ENCODE results near the gene MRPL50. TPM values are rescaled to one million over a fixed set of nuclear protein-coding genes. Genes with fewer than 3 reads are reported as not detected.

Gene MRPL50
- total RNA-seq, 1 experiment from 2014 or later = 16.3 TPM

- no peak overlapping the region for H3K9ac ChIP-seq (ENCODE audit: low read length)
- no peaks in the 10 kb centered on the region for H3K27me3 ChIP-seq (ENCODE audit: low read length)
- no peak overlapping the region for H3K4me3 ChIP-seq (ENCODE audit: low read length)
- no peak for DNase-seq
- no peaks in the 10 kb centered on the region for H3K36me3 ChIP-seq (ENCODE audit: insufficient read depth, low read length)
- no peaks in the 10 kb centered on the region for H3K9me3 ChIP-seq (ENCODE audit: low read length)
- H3K27ac ChIP-seq (ENCODE audit: low read length) = no peak overlapping the region
- no peak overlapping the region for H3K4me2 ChIP-seq (ENCODE audit: low read depth, low read length, poor library complexity, severe bottlenecking)
- no peaks in the 10 kb centered on the region for H3K9me2 ChIP-seq (replicated peaks; ENCODE audit: insufficient read depth, low read length)
- no peaks in the 10 kb centered on the region for H4K20me1 ChIP-seq (ENCODE audit: insufficient read depth, low read depth, low read length)
- no peak overlapping the region for H2AFZ ChIP-seq (ENCODE audit: low read length)
- no peaks in the 10 kb centered on the region for H3K4me1 ChIP-seq (ENCODE audit: low read length)
- no peaks in the 10 kb centered on the region for H3K79me2 ChIP-seq (ENCODE audit: low read length)
Measured at GRCh38 chr9:101437806-101438232, 39.4 kb upstream of the MRPL50 start.

GRCh38 chr9:101435601-101436079 lies 37.2 kb upstream of the MRPL50 start, which contains the start of gene ALDOB:
ALDOB (minus strand) TSS chr9:101435774; CDS start chr9:101430887, 4,887 bp downstream.
- no peaks in the 10 kb centered on the region for H4K20me1 ChIP-seq (ENCODE audit: insufficient read depth, low read depth, low read length)
- no peaks in the 10 kb centered on the region for H3K9me2 ChIP-seq (replicated peaks; ENCODE audit: insufficient read depth, low read length)
- no peak within 1 kb of the TSS for H3K4me2 ChIP-seq (ENCODE audit: low read depth, low read length, poor library complexity, severe bottlenecking)
- H3K79me2 ChIP-seq (ENCODE audit: low read length) = no peaks in the 10 kb centered on the region
- DNase-seq = no peak
- H3K9me3 ChIP-seq (ENCODE audit: low read length) = no peaks in the 10 kb centered on the region
- no peaks in the 10 kb centered on the region for H3K36me3 ChIP-seq (ENCODE audit: insufficient read depth, low read length)
- H3K9ac ChIP-seq (ENCODE audit: low read length) = no peak within 1 kb of the TSS
- no peaks in the 10 kb centered on the region for H3K27me3 ChIP-seq (ENCODE audit: low read length)
- H3K27ac ChIP-seq (ENCODE audit: low read length) = no peak within 1 kb of the TSS
- H3K4me1 ChIP-seq (ENCODE audit: low read length) = no peaks in the 10 kb centered on the region
- H3K4me3 ChIP-seq (ENCODE audit: low read length) = no peak within 1 kb of the TSS
- no peak within 1 kb of the TSS for H2AFZ ChIP-seq (ENCODE audit: low read length)

- no peak overlapping the region for H2AFZ ChIP-seq (ENCODE audit: low read length)
- DNase-seq = no peak
- no peaks in the 10 kb centered on the region for H3K79me2 ChIP-seq (ENCODE audit: low read length)
- H3K27ac ChIP-seq (ENCODE audit: low read length) = no peak overlapping the region
- H3K4me3 ChIP-seq (ENCODE audit: low read length) = no peak overlapping the region
- H3K36me3 ChIP-seq (ENCODE audit: insufficient read depth, low read length) = no peaks in the 10 kb centered on the region
- H3K9ac ChIP-seq (ENCODE audit: low read length) = no peak overlapping the region
- H3K4me2 ChIP-seq (ENCODE audit: low read depth, low read length, poor library complexity, severe bottlenecking) = no peak overlapping the region
- H3K9me3 ChIP-seq (ENCODE audit: low read length) = no peaks in the 10 kb centered on the region
- no peaks in the 10 kb centered on the region for H3K4me1 ChIP-seq (ENCODE audit: low read length)
- no peaks in the 10 kb centered on the region for H3K9me2 ChIP-seq (replicated peaks; ENCODE audit: insufficient read depth, low read length)
- H3K27me3 ChIP-seq (ENCODE audit: low read length) = no peaks in the 10 kb centered on the region
- H4K20me1 ChIP-seq (ENCODE audit: insufficient read depth, low read depth, low read length) = no peaks in the 10 kb centered on the region
Measured at GRCh38 chr9:101434998-101435397, 36.6 kb upstream of the MRPL50 start.

GRCh38 chr9:101433229-101433628 lies 34.8 kb upstream of the MRPL50 start:
- Histone ChIP-seq H3K9me2 (replicated peaks; ENCODE audit: insufficient read depth, low read length) (no peaks in the 10 kb centered on the region), H2AFZ (ENCODE audit: low read length) (no peak overlapping the region), H3K27ac (ENCODE audit: low read length) (no peak overlapping the region), H3K4me1 (ENCODE audit: low read length) (no peaks in the 10 kb centered on the region), H3K4me3 (ENCODE audit: low read length) (no peak overlapping the region), H3K36me3 (ENCODE audit: insufficient read depth, low read length) (no peaks in the 10 kb centered on the region), H3K79me2 (ENCODE audit: low read length) (no peaks in the 10 kb centered on the region), H3K4me2 (ENCODE audit: low read depth, low read length, poor library complexity, severe bottlenecking) (no peak overlapping the region), H3K9ac (ENCODE audit: low read length) (no peak overlapping the region), H3K9me3 (ENCODE audit: low read length) (no peaks in the 10 kb centered on the region), H4K20me1 (ENCODE audit: insufficient read depth, low read depth, low read length) (no peaks in the 10 kb centered on the region), H3K27me3 (ENCODE audit: low read length) (no peaks in the 10 kb centered on the region)
- no peak for DNase-seq

GRCh38 chr9:101432740-101433139 lies 34.3 kb upstream of the MRPL50 start:
- no peaks in the 10 kb centered on the region for H3K9me3 ChIP-seq (ENCODE audit: low read length)
- no peak overlapping the region for H3K4me2 ChIP-seq (ENCODE audit: low read depth, low read length, poor library complexity, severe bottlenecking)
- no peak overlapping the region for H3K4me3 ChIP-seq (ENCODE audit: low read length)
- no peak overlapping the region for H3K9ac ChIP-seq (ENCODE audit: low read length)
- H3K27me3 ChIP-seq (ENCODE audit: low read length) = no peaks in the 10 kb centered on the region
- H3K79me2 ChIP-seq (ENCODE audit: low read length) = no peaks in the 10 kb centered on the region
- H4K20me1 ChIP-seq (ENCODE audit: insufficient read depth, low read depth, low read length) = no peaks in the 10 kb centered on the region
- H2AFZ ChIP-seq (ENCODE audit: low read length) = no peak overlapping the region
- no peak overlapping the region for H3K27ac ChIP-seq (ENCODE audit: low read length)
- no peaks in the 10 kb centered on the region for H3K9me2 ChIP-seq (replicated peaks; ENCODE audit: insufficient read depth, low read length)
- no peaks in the 10 kb centered on the region for H3K36me3 ChIP-seq (ENCODE audit: insufficient read depth, low read length)
- no peaks in the 10 kb centered on the region for H3K4me1 ChIP-seq (ENCODE audit: low read length)
- no peak for DNase-seq

- no peak overlapping the region for H3K27ac ChIP-seq (ENCODE audit: low read length)
- H3K79me2 ChIP-seq (ENCODE audit: low read length) = no peaks in the 10 kb centered on the region
- no peak overlapping the region for H3K9ac ChIP-seq (ENCODE audit: low read length)
- H3K9me3 ChIP-seq (ENCODE audit: low read length) = no peaks in the 10 kb centered on the region
- no peak overlapping the region for H2AFZ ChIP-seq (ENCODE audit: low read length)
- H3K27me3 ChIP-seq (ENCODE audit: low read length) = no peaks in the 10 kb centered on the region
- H3K4me3 ChIP-seq (ENCODE audit: low read length) = no peak overlapping the region
- no peak overlapping the region for H3K4me2 ChIP-seq (ENCODE audit: low read depth, low read length, poor library complexity, severe bottlenecking)
- no peaks in the 10 kb centered on the region for H3K36me3 ChIP-seq (ENCODE audit: insufficient read depth, low read length)
- no peaks in the 10 kb centered on the region for H3K4me1 ChIP-seq (ENCODE audit: low read length)
- no peak for DNase-seq
- H3K9me2 ChIP-seq (replicated peaks; ENCODE audit: insufficient read depth, low read length) = no peaks in the 10 kb centered on the region
- no peaks in the 10 kb centered on the region for H4K20me1 ChIP-seq (ENCODE audit: insufficient read depth, low read depth, low read length)
Measured at GRCh38 chr9:101432171-101432570, 33.8 kb upstream of the MRPL50 start.

GRCh38 chr9:101429736-101430135 lies 31.3 kb upstream of the MRPL50 start:
- Histone ChIP-seq H3K4me3 (ENCODE audit: low read length) (no peak overlapping the region), H3K9me3 (ENCODE audit: low read length) (no peaks in the 10 kb centered on the region), H2AFZ (ENCODE audit: low read length) (no peak overlapping the region), H3K36me3 (ENCODE audit: insufficient read depth, low read length) (no peaks in the 10 kb centered on the region), H3K79me2 (ENCODE audit: low read length) (no peaks in the 10 kb centered on the region), H3K9me2 (replicated peaks; ENCODE audit: insufficient read depth, low read length) (no peaks in the 10 kb centered on the region), H3K27me3 (ENCODE audit: low read length) (no peaks in the 10 kb centered on the region), H3K27ac (ENCODE audit: low read length) (no peak overlapping the region), H3K9ac (ENCODE audit: low read length) (no peak overlapping the region), H3K4me2 (ENCODE audit: low read depth, low read length, poor library complexity, severe bottlenecking) (no peak overlapping the region), H3K4me1 (ENCODE audit: low read length) (no peaks in the 10 kb centered on the region), H4K20me1 (ENCODE audit: insufficient read depth, low read depth, low read length) (no peaks in the 10 kb centered on the region)
- no peak for DNase-seq

- H3K4me3 ChIP-seq (ENCODE audit: low read length) = no peak overlapping the region
- H3K4me2 ChIP-seq (ENCODE audit: low read depth, low read length, poor library complexity, severe bottlenecking) = no peak overlapping the region
- no peaks in the 10 kb centered on the region for H3K79me2 ChIP-seq (ENCODE audit: low read length)
- H2AFZ ChIP-seq (ENCODE audit: low read length) = no peak overlapping the region
- no peaks in the 10 kb centered on the region for H3K36me3 ChIP-seq (ENCODE audit: insufficient read depth, low read length)
- H3K9me3 ChIP-seq (ENCODE audit: low read length) = no peaks in the 10 kb centered on the region
- no peak for DNase-seq
- no peaks in the 10 kb centered on the region for H3K9me2 ChIP-seq (replicated peaks; ENCODE audit: insufficient read depth, low read length)
- no peak overlapping the region for H3K27ac ChIP-seq (ENCODE audit: low read length)
- no peaks in the 10 kb centered on the region for H4K20me1 ChIP-seq (ENCODE audit: insufficient read depth, low read depth, low read length)
- no peaks in the 10 kb centered on the region for H3K4me1 ChIP-seq (ENCODE audit: low read length)
- no peak overlapping the region for H3K9ac ChIP-seq (ENCODE audit: low read length)
- no peaks in the 10 kb centered on the region for H3K27me3 ChIP-seq (ENCODE audit: low read length)
Measured at GRCh38 chr9:101428909-101429308, 30.5 kb upstream of the MRPL50 start.
